ENCODE measurements around the gene MAPK14.
A peak's percentile ranks its signal among the peaks of the same experiment; 100 is the strongest.
"Not testable (repeated sequence)": the region's sequence is repeated elsewhere in the genome, so short reads cannot be mapped to it uniquely, and the experiment has no call there.

The MAPK14 gene

DNA sequence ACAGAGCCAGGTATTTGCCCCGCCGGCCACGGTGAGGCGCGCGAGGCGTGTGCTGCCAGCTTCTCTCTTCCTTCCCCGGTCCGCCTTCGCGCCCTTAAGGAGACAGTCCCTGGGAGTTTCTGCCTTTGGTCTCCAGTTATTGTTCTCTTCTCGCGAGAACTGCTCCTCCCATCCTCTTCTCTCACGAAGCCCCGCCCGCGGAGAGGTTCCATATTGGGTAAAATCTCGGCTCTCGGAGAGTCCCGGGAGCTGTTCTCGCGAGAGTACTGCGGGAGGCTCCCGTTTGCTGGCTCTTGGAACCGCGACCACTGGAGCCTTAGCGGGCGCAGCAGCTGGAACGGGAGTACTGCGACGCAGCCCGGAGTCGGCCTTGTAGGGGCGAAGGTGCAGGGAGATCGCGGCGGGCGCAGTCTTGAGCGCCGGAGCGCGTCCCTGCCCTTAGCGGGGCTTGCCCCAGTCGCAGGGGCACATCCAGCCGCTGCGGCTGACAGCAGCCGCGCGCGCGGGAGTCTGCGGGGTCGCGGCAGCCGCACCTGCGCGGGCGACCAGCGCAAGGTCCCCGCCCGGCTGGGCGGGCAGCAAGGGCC lies at the start of gene MAPK14:
TSS of gene MAPK14 (plus strand) at position 308 of the 587 bp plus-strand sequence. CDS start 350 bp downstream, outside the sequence.
- DNase-seq (ENCODE audit: low spot score) (peak; percentile 98), FAIRE-seq (no peak)

DNA sequence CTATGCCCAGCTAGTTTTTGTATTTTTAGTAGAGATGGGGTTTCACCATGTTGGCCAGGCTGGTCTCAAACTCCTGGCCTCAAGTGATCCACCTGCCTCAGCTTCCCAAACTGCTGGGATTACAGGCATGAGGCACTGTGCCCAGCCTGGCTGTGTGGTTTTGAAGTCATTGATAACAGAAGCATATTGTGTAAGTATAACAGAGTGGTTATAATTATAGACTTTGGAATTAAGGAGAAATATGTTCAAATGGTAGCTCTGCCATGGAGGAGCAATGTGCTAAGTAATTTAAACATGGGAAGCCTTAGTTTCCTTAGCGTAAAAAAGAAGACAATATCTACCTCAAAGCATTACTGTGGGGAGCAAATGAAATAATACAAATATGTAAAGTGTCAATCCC lies 47.5 kb upstream of the MAPK14 start:
- DNase-seq (ENCODE audit: low spot score); FAIRE-seq: not testable (repeated sequence)

DNA sequence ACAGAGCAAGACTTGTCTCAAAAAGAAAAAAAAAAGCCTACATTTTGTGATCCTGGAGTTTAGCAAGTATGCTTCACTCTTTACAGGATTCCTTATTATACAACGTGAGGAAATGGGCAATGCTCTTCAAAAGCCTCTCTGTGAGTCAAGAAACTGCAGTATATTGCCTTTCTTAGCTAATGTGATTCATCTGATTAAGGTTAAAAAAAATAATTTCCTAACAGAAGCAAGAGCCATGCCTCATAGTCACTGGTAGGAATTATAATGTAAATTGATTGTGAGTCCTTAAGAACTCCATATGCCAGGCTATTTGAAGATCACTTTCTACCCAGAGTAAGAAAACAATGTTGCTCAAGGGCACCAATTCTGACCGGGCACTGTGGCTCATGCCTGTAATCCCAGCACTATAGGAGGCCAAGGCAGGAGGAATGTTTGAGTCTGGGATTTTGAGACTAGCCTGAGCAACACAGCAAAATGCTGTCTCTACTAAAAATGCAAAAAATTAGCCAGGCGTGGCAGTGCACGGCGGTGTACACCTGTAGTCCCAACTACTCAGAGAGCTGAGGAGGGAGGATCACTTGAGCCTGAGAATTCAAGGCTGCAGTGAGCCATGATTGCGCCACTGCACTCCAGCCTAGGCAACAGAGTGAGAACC lies 46.5 kb upstream of the MAPK14 start:
- DNase-seq (ENCODE audit: low spot score) (no peak), FAIRE-seq (peak; percentile 32)

DNA sequence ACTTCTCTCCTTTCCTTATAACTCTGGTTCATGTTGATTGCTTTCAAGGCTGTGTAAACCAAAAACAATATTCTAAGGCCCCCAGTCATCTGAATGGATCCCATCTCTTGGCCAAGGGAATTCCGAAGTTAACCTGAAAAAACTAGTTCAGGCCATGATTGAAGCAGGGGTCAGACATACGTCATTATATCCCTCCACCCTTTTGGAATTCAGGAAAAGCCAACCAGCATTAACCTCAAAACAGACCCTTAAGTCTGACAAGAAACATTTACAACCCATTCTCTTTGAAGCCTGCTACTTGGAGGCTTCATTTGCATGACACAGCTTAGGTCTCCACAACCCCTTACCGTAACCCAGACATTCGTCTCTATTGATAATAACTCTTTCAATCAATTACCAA lies 42.9 kb upstream of the MAPK14 start:
- FAIRE-seq (no peak), DNase-seq (ENCODE audit: low spot score) (no peak)

DNA sequence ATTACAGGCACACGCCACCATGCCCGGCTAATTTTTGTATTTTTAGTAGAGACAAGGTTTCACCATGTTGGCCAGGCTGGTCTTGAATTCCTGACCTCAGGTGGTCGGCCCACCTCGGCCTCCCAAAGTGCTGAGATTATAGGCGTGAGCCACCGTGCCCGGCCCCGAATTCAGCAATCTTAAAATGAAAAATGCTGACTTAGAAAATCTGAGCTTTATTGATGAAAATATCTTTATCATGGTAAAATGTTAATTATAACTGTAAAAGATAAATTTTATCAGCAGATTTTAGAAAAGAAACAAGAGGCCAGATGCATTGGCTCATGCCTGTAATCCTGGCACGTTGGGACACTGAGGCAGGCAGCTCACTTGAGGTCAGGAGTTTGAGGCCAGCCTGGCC lies 39.6 kb upstream of the MAPK14 start:
- DNase-seq (ENCODE audit: low spot score); FAIRE-seq: not testable (repeated sequence)

DNA sequence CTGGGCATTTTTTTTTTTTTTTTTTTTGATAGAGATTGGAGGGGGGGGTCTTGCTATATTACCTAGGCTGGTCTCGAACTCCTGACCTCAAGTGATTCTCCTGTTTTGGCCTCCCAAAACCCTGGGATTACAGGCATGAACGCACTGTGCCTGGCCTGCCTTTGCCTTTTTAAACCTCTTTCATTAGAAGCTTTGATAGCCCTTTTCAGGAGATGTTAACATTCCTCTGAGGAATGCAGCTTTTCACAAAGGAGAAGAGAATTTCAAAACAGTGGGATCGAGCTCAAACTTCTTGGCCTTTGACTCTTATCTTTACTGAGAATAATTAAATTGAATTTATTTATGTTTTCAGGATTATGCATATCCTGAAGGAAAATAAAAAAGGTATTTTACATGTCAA lies 34.5 kb upstream of the MAPK14 start:
- no peak for FAIRE-seq
- DNase-seq (ENCODE audit: low spot score), result no peak

DNA sequence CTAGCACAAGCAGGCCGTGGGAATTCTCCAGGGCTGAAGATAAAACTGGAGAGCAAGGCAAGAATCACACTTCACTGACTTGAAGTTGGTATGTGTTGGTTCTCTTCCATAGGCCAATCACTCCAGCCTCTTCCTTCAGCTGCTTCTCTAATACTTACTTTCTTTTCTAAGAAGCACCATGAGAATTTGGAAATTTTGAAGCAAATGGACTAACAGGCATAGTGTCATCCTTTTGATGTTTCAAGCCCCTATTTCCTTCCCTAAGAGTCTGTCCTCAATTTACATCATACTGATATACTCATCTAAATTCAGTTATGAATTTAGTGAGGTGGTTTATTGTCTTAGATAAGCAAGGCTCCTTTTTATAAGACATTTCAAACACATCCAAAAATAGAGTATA lies 27.2 kb upstream of the MAPK14 start:
- DNase-seq (ENCODE audit: low spot score), result no peak
- no peak for FAIRE-seq

DNA sequence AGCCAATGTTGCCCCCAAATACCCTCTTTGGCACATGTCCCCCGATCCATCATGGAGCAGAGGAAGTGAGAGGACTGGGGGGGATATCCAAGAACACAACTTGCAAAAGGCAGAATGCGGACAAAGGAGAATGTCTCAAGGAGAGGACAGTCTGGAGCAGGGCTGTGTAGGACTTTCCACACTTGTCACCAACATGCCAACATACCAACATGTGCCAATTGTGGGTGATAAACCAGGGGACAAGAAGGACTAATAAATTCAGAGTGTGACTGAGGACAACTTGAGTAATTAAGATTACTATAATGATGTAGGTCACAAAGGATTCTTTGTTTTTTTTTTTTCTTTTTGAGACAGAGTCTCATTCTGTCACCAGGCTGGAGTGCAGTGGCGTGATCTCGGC lies 11.9 kb upstream of the MAPK14 start:
- no peak for DNase-seq (ENCODE audit: low spot score)
- no peak for FAIRE-seq

DNA sequence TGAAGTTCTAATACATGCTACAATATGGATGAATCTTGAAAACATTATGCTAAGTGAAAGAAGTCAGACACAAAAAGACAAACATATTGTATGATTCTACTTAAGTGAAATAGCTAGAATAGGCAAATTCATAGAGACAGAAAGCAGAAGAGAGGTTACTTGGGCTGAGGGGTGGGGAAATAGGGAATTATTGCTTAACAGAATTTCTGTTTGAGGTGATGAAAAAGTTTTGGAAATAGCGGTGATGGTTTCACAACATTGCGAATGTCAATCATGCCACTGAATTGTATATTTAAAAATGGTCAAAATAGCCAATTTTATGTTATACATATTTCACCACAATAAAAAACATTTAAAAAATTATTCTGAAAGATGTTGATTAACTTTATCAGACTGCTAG lies 9.3 kb upstream of the MAPK14 start:
- FAIRE-seq, result no peak
- DNase-seq (ENCODE audit: low spot score), result no peak

DNA sequence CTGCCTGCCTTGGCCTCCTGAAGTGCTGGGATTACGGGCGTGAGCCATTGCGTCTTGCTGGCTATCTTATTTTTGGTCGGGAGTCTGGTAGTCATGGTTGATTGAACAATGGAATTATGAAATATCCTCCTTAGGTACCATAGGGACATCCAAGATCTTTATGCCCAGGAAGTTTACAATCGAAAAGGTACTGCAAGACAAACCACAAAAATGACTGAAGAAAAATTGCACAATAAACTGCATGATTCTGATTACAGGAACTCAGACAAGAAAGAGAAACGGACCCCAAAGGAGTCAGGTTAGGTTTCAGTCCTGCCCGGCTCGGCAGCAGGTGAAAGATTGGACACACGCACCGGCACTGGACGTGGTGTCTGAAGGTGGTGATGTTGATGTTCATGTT lies 8.4 kb upstream of the MAPK14 start:
- no peak for DNase-seq (ENCODE audit: low spot score)

DNA sequence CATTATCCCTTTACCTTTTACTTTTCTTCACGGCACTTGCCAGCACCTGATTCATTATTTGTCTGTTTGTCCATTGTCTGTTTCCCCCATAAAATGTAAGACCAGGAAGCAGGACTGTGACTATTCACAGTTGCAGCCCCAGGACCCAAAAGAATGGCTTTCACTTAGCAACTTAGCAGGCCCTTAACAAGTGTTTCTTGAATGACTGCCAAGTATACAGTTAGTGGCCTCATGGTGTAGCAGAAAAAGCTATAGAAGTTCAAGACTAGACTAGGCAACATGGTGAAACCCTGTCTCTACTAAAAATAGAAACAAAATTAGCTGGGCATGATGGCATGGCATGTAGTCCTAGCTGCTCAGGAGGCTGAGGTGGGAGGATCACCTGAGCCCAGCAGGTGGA lies 7.5 kb upstream of the MAPK14 start:
- DNase-seq (ENCODE audit: low spot score) (no peak), FAIRE-seq (no peak)

More for the DNA sequence above, 8.4 kb upstream of the MAPK14 start:
- no peak for FAIRE-seq

DNA sequence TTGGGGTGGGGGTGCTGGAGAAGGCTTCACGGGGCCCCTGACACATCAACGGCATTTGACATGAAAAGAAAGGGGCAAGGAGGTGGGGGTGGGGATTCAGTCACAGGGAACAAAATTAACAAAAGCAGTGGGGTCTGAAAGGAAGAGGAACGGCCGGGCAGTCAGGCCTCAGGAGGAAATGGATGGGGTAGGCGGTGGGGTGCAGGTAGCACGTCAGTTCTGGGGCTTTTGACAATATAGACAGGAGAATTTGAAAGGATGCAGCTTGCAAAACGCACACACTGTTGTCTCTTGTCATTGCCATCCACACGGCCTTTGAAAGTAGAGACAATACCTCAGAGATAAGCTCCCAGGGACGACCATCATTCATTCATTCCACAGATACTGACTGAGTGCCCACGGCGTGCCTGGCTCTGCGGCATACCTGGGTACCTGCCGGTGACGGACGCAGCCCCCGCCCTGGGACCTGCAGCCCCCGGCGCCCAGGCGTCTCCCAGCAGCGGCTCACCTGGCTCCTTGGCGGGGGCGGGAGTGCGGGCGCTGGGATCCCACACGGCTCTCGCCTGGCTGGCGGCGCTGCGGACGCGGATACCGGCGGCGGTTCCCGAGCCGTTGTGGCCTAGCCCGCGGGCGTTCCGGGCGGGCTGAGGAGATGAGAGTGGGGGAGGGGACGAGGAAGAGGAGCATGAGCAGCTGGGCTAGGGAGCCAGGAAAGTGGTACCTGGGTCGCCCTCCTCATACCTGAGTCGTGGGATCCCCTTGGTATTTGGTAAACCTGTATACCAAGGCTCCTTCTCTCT lies 3.4 kb upstream of the MAPK14 start, which contains the start of gene SLC26A8:
TSS of gene SLC26A8 (minus strand) at position 646 of the 800 bp plus-strand sequence. CDS start 4,934 bp downstream, outside the sequence.
- DNase-seq (ENCODE audit: low spot score), result no peak
- no peak for FAIRE-seq

DNA sequence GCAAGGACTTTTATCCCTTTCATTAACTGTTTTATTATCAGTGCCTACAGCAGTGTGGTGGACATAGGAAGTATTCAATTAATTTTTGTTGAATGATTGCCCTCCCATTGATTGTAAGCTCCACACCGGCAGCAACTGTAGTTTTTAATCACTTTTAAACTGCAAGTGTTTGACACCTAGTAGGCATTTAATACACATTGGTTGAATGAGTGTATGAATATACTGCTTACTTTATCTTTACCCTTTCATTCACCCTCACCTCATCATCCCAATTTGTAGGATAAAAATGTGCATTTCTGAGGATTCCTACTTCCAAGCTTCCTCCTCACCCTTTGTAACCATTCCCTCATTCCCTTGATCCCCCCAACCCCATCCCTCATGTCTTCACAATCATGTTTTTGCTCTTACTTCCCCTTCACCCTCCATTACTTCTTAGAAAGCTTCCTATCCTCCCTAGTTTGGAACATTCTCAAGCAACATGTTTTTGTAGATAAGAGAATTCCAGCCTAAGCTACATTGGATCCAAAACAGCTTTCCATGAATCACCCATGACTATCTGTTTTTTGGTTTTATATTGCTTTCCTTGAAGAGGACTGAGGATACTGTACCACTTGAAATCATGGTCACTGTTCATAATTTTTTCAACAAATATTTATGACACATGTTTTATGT lies 2.2 kb upstream of the MAPK14 start:
- no peak for DNase-seq (ENCODE audit: low spot score)
- no peak for FAIRE-seq

DNA sequence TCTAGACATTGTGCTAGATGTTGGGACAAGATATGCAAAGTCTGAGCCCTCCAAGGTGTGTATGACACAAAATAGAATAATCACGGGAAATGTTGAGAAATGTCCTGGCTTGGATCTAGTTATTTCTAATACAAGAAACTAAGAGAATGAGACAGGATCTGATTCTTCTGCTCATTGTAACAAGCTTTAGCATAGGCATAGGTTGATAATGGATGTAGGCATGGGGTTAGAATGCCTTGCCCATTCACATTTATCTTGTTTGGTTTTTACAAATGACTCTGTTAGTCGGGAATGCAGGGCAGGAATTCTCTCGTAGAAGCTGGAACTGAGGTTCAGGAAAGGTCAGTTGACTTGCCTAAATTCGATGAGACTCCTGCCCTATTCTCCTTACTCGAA lies 1.7 kb upstream of the MAPK14 start:
- no peak for FAIRE-seq
- no peak for DNase-seq (ENCODE audit: low spot score)

DNA sequence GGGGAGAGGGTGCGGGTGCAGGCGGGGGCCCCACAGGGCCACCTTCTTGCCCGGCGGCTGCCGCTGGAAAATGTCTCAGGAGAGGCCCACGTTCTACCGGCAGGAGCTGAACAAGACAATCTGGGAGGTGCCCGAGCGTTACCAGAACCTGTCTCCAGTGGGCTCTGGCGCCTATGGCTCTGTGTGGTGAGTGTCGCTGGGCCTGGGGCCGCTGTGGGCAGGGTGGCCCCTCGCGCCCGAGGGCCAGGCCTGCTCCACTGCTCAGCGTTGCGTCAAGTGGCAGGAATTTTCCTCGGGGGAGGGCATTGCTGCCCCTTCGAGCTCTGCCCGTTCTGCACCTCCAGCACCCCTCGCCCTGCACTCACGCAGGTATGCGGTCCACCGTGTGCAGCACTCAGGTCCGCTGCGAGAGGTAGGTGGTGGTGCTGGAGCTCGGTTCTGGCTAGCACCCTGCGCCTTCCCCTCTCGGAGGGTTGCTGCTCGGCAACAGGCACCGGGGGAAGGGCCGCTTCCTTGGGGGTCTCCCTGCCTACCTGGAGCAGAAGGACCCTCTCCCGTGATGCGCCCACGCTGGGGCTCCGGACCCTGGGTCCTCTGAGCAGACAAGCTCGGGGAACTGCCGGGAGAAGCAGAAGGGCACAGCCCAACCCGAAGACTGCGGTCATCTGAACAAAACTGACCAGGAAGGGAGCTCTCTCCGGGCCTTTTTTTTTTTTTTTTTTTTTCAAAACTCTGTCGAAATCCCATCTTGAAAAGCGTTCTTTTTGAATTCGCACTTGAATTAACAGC lies 674 bp downstream of the MAPK14 start:
- FAIRE-seq, result no peak
- peak; percentile 23 for DNase-seq (ENCODE audit: low spot score)

DNA sequence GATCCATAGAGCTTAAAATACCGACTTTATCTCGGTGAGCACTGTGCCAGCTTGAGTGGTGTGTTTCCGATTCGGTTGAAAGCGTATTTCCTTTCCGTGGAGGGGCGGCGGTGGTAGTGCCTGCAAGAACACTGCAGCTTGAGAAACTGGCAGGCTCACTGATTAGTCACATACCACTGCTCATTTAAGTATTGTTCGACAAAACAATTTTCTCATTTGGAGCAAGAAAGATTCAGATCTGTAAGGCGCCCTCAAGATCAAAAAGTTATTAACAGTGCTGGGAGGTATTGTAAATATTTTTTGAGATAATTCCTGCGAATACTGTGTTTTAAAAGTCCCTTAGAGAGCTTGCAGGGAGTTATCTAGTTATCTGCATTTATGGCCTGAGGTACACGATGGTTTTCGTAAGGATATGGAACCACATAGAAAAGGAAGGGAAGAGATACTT lies 1.3 kb downstream of the MAPK14 start:
- FAIRE-seq, result no peak

DNA sequence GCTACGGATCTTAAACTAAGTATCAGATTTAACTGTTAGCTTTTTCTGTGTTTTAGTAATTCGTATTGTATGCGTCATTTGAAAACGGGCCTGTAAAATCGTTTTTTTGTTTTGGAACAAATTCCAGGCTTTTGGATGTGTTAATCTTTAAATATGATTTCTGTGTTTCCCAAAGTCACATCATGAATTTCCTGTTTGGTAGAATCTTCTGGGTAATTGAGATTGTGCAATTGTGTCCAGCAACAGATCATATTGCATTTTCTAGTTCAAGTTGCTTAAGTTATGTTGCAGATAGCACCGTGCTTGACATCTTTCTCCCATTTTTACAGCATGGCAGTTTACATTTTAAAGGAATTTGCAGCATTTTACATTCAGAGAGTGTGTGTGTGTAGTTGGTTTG lies 1.9 kb downstream of the MAPK14 start:
- FAIRE-seq, result no peak
- DNase-seq (ENCODE audit: low spot score), result no peak

More for the DNA sequence above, 1.3 kb downstream of the MAPK14 start:
- DNase-seq (ENCODE audit: low spot score), result peak; percentile 46

DNA sequence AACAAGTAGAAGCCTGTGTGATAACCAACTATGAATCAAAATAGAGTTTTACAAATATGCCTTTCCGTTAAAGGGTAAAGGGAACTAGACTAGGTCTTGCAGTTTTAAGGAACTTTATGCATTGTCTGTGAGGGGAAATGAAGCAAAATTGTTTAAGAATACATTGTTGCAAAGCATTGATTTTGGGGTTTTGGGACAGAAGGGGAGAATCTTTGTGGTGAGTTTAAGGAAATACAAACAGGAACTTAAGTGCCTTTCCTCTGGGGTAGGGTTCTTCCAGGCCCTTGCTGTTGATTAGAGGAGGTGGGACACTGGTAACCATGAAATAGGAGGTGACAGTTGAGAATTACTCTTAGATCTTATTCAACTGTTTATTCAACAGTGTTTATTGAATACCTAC lies 4.7 kb downstream of the MAPK14 start:
- FAIRE-seq (no peak), DNase-seq (ENCODE audit: low spot score) (no peak)

DNA sequence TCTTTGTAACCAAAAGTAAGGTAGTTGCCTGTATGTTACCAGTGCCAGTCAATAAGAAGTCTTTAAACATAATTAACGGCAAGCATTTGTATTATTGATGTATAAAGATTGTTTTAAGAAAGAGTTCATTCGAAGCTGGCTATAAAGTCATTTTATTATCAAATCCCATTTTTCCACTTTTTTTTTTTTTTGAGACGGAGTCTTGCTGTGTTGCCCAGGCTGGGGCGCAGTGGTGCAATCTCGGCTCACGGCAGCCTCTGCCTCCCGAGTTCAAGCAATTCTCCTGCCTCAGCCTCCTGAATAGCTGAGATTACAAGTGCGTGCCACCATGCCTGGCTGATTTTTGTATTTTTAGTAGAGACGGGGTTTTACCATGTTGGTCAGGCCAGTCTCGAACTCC lies 5.5 kb downstream of the MAPK14 start:
- DNase-seq (ENCODE audit: low spot score); FAIRE-seq: not testable (repeated sequence)

DNA sequence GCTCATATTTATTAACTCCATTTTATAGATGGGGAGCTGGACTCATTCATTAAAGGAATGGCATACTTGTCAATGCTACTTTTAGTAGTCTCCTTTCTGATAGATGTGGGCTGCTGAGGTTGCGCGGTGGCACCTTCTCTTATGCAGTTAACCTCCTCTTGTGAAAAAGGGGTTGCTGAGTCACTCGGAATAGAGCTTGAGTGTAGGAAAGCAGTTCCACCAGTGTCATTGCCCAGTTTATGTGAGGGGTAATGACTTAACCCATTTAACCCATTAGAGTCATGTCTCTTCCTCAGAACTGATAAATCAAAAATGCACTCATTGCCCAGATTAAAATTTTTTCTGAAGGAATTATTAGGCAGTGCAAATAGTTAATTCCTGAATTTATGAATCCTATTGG lies 6.3 kb downstream of the MAPK14 start:
- DNase-seq (ENCODE audit: low spot score) (no peak), FAIRE-seq (no peak)

DNA sequence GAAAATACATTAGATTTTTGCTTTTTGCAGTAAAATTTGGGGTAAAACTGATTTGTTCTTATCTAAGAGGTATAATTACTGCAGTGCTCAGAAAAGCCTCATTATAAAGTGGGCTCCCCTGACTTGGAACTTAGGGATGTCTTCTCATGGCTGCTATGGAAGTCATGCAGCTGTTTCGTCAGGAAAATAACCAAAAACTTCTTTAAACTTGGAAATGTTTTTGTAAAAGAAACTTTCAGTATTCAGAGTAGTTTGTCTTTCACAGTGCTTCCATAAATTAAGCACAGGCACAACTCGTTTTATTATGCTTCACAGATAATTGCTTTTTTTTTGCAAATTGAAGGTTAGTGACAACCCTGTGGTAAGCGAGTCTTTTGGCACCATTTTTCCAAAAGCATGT lies 6.8 kb downstream of the MAPK14 start:
- DNase-seq (ENCODE audit: low spot score) (no peak), FAIRE-seq (no peak)

Measured in urothelium cell line (cell line).